ENCODE results near the gene TSC2.
"Not testable (repeated sequence)": the region's sequence is repeated elsewhere in the genome, so short reads cannot be mapped to it uniquely, and the experiment has no call there.

Gene TSC2

GRCh38 chr16:2032285-2033056 is 15.3 kb upstream of the TSC2 start:
- no peak for DNase-seq

- no peak for DNase-seq
These were observed 14.5 kb upstream of the TSC2 start for GRCh38 chr16:2033057-2033908.

GRCh38 chr16:2033909-2034695 is 13.7 kb upstream of the TSC2 start:
- not testable (repeated sequence) for DNase-seq

GRCh38 chr16:2034696-2035430 is 12.9 kb upstream of the TSC2 start:
- DNase-seq: no peak

GRCh38 chr16:2035431-2036199 is 12.2 kb upstream of the TSC2 start:
- DNase-seq: no peak

GRCh38 chr16:2036200-2036966 is 11.4 kb upstream of the TSC2 start:
- no peak for DNase-seq

GRCh38 chr16:2037115-2037514 is 10.7 kb upstream of the TSC2 start:
- DNase-seq: no peak

- no peak for DNase-seq
These were observed 10.0 kb upstream of the TSC2 start for GRCh38 chr16:2037647-2038381.

GRCh38 chr16:2038382-2039231 is 9.2 kb upstream of the TSC2 start:
- no peak for DNase-seq

GRCh38 chr16:2039274-2040031 is 8.3 kb upstream of the TSC2 start:
- DNase-seq: no peak

GRCh38 chr16:2040041-2040786 is 7.6 kb upstream of the TSC2 start:
- DNase-seq: no peak

GRCh38 chr16:2040787-2041522 is 6.8 kb upstream of the TSC2 start:
- DNase-seq: no peak

- DNase-seq: no peak
These were observed 5.4 kb upstream of the TSC2 start for GRCh38 chr16:2042171-2042985.

- no peak for DNase-seq
These were observed 4.7 kb upstream of the TSC2 start for GRCh38 chr16:2042986-2043666.

GRCh38 chr16:2043667-2044451 is 3.9 kb upstream of the TSC2 start:
- DNase-seq: no peak
